K562 treated with DMSO at 1 percent for 4 hours (cell line): Measurements from ENCODE around the gene GLRB. TPM values are rescaled to one million over a fixed set of nuclear protein-coding genes. Genes with fewer than 3 reads are reported as not detected.

ENCODE experiments used
- total RNA-seq: library from RNA; unstranded; fragments of 300-600 nt; gene quantifications from 2 replicates; pipeline ENCODE4 v1.2.3, GENCODE V29; 2022; ENCODE audit not compliant: insufficient read depth

The GLRB gene
- total RNA-seq, result not detected in 2 replicates

GRCh38 chr4:157075811-157076577 is at the start of gene GLRB:
TSS of gene GLRB (plus strand) at chr4:157076150. CDS start at chr4:157078025, 1,875 bp downstream.

GRCh38 chr4:157220371-157220881 is 144.5 kb downstream of the GLRB start, which contains the start of gene GRIA2:
TSS of gene GRIA2 (plus strand) at chr4:157220728. CDS start at chr4:157221043, 315 bp downstream.

Other genes with a start within 250 kb of the GLRB start
- gene PDGFC, start 104.4 kb upstream of the GLRB start, total RNA-seq, result not detected in 2 replicates
- not detected in 2 replicates for gene GRIA2, start 144.6 kb downstream of the GLRB start, total RNA-seq